T1000 (cell line): ENCODE data around the gene FAM168B.

Experiments used
- DNase-seq: peaks from one replicate; lab custom pipeline; 2025; ENCODE audit warnings: mixed read lengths; lab: John Stamatoyannopoulos, UW

The FAM168B gene

GRCh38 chr2:131022731-131023130 is 70.5 kb downstream of the FAM168B start:
- no peak for DNase-seq

- no peak for DNase-seq
Observed at GRCh38 chr2:131016826-131017741, 76.2 kb downstream of the FAM168B start.

- DNase-seq: no peak
Observed at GRCh38 chr2:131015764-131016163, 77.5 kb downstream of the FAM168B start.

GRCh38 chr2:131014141-131014540 is 79.1 kb downstream of the FAM168B start:
- no peak for DNase-seq

- DNase-seq: no peak
Observed at GRCh38 chr2:131011486-131011885, 81.8 kb downstream of the FAM168B start.

- DNase-seq: no peak
Observed at GRCh38 chr2:131010566-131010965, 82.7 kb downstream of the FAM168B start.

GRCh38 chr2:131009713-131010475 is 83.4 kb downstream of the FAM168B start:
- DNase-seq: no peak

- no peak for DNase-seq
Observed at GRCh38 chr2:131008967-131009366, 84.3 kb downstream of the FAM168B start.

- DNase-seq: no peak
Observed at GRCh38 chr2:131006561-131006960, 86.7 kb downstream of the FAM168B start.

- no peak for DNase-seq
Observed at GRCh38 chr2:131005216-131005935, 87.9 kb downstream of the FAM168B start.

- no peak for DNase-seq
Observed at GRCh38 chr2:131004446-131005209, 88.6 kb downstream of the FAM168B start.

- DNase-seq: no peak
Observed at GRCh38 chr2:130998561-130998960, 94.7 kb downstream of the FAM168B start.
